ENCODE data around the gene PTPRG.

The PTPRG gene

DNA sequence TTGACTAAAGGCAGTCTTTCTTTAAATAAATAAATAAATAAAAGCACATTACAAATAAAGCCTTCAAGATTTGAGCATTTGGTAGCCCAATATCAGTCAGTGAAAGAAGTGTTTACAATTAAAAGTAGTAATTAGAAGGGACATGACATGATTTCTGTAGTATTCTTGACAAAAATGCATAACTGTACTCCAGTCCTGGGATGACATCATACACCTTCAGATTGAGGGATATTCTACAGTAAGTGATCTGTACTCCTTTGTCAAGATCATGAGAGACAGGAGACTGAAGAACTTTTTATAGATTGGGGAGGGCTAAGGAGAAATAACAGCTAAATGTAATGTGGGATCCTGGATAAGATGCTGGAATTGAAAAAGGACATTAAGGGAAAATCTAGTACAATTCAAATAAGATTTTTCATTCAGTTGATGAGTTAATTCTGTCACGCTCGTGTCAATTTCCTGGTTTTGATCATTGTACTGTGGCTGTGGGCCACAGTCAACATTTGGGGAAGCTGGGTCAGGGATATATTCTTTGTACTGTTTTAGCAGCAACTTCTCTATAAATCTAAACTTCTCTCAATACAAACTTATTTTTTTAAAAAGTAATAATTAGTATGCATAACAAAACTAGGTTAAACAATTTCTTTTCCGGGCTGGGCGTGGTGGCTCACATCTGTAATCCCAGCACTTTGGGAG is 314.8 kb downstream of the PTPRG start:
- Histone ChIP-seq H3F3A (ENCODE audit: control insufficient read depth, insufficient read depth) (no peaks in the 10 kb centered on the region), H3K9me2 (replicated peaks; ENCODE audit: control insufficient read depth, low read length) (no peaks in the 10 kb centered on the region), H3K36me3 (ENCODE audit: control insufficient read depth, low read length) (no peaks in the 10 kb centered on the region), H3K4me1 (ENCODE audit: control insufficient read depth, low read length) (peaks cover 14% of the 10 kb centered on the region), H3K4me2 (ENCODE audit: low read length) (no peak overlapping the region), H3K27ac (ENCODE audit: low read depth, low read length) (no peak overlapping the region), H4K20me1 (ENCODE audit: control insufficient read depth, insufficient read depth, low read depth, low read length) (no peaks in the 10 kb centered on the region), H3K79me2 (ENCODE audit: control insufficient read depth, low read length) (no peaks in the 10 kb centered on the region), H3K27me3 (ENCODE audit: control insufficient read depth, low read length) (no peaks in the 10 kb centered on the region), H3K4me3 (ENCODE audit: low read length) (no peak overlapping the region), H3K9me3 (ENCODE audit: control insufficient read depth, insufficient read depth, low read length) (no peaks in the 10 kb centered on the region)
- TF ChIP-seq, protein P1, sequence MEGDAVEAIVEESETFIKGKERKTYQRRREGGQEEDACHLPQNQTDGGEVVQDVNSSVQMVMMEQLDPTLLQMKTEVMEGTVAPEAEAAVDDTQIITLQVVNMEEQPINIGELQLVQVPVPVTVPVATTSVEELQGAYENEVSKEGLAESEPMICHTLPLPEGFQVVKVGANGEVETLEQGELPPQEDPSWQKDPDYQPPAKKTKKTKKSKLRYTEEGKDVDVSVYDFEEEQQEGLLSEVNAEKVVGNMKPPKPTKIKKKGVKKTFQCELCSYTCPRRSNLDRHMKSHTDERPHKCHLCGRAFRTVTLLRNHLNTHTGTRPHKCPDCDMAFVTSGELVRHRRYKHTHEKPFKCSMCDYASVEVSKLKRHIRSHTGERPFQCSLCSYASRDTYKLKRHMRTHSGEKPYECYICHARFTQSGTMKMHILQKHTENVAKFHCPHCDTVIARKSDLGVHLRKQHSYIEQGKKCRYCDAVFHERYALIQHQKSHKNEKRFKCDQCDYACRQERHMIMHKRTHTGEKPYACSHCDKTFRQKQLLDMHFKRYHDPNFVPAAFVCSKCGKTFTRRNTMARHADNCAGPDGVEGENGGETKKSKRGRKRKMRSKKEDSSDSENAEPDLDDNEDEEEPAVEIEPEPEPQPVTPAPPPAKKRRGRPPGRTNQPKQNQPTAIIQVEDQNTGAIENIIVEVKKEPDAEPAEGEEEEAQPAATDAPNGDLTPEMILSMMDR (IDR thresholded peaks at IDR 0.05; ENCODE audit: low read depth, low read length, poor library complexity, severe bottlenecking) = no peak
- TF ChIP-seq EZH2phosphoT487 (IDR thresholded peaks at IDR 0.05; ENCODE audit: borderline replicate concordance, low read length) = no peak

DNA sequence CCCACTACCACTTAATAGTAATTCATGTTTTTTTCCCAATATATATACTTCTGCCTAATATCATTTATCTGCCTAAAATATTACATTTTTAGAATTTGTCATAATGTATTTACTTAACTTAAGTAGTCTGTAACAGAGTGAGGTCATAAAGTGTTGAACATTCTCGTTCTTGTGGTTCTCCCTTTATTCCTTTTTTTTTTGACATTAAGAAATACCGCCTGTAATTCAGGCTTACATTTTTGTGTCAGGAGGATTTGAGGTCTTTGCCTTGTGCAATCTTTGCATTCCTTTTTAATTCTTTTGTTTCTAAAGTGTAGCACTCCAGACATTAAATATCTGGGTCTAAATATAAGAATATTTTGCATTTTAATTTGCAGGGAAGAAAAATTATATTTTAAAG is 315.4 kb downstream of the PTPRG start:
- Histone ChIP-seq H3F3A (ENCODE audit: control insufficient read depth, insufficient read depth) (no peaks in the 10 kb centered on the region), H3K27me3 (ENCODE audit: control insufficient read depth, low read length) (no peaks in the 10 kb centered on the region), H3K36me3 (ENCODE audit: control insufficient read depth, low read length) (no peaks in the 10 kb centered on the region), H3K4me2 (ENCODE audit: low read length) (no peak overlapping the region), H3K4me1 (ENCODE audit: control insufficient read depth, low read length) (peaks cover 21% of the 10 kb centered on the region), H3K9me3 (ENCODE audit: control insufficient read depth, insufficient read depth, low read length) (no peaks in the 10 kb centered on the region), H3K27ac (ENCODE audit: low read depth, low read length) (no peak overlapping the region), H3K79me2 (ENCODE audit: control insufficient read depth, low read length) (no peaks in the 10 kb centered on the region), H3K9me2 (replicated peaks; ENCODE audit: control insufficient read depth, low read length) (no peaks in the 10 kb centered on the region), H3K4me3 (ENCODE audit: low read length) (no peak overlapping the region), H4K20me1 (ENCODE audit: control insufficient read depth, insufficient read depth, low read depth, low read length) (no peaks in the 10 kb centered on the region)
- TF ChIP-seq, protein P1 (IDR thresholded peaks at IDR 0.05; ENCODE audit: low read depth, low read length, poor library complexity, severe bottlenecking) = no peak
- TF ChIP-seq EZH2phosphoT487 (IDR thresholded peaks at IDR 0.05; ENCODE audit: borderline replicate concordance, low read length) = no peak

DNA sequence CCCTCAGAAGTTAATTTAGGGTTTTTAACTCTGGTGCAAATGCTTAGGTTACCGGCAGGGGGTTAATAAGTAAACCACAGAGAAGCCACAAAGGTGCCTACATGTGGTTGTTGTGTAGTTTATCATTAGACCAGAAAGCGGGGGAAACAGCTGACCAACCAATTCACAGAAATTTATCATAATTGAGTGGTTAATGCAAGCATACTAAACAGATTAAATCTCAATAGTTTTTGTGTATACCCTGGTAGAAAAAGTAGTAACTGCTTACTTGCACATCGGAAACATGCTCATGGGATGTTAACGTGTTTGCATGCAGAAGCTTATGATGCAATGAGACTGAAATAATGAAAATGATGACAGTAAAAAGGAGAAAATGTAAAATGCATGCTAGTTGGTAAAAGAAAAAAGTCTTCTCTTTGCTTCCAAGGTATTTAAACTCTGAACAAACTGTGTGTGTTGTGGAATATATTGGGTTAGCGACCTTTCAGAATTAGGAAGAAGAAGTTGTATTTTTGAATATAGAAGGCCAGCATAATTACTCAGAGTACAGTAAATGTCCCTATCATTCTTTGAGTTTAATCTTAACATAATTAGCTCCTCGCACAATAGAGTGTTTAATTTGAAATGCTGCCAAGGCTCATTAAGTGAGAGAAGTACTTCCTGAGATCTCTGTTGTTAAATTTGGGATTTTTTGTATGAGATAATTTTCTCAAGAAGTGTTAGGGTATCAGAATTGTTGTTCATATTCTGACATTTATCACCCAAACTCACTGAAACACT is 316.2 kb downstream of the PTPRG start:
- 0 out of 2 replicates have a peak overlapping the region, but pooled peaks have one; percentile 18 for H3K4me2 ChIP-seq (ENCODE audit: low read length)

More for the DNA sequence above, 316.2 kb downstream of the PTPRG start:
- H3K36me3 ChIP-seq (ENCODE audit: control insufficient read depth, low read length) = no peaks in the 10 kb centered on the region
- no peaks in the 10 kb centered on the region for H3F3A ChIP-seq (ENCODE audit: control insufficient read depth, insufficient read depth)
- H3K9me2 ChIP-seq (replicated peaks; ENCODE audit: control insufficient read depth, low read length) = no peaks in the 10 kb centered on the region
- no peaks in the 10 kb centered on the region for H4K20me1 ChIP-seq (ENCODE audit: control insufficient read depth, insufficient read depth, low read depth, low read length)
- H3K27ac ChIP-seq (ENCODE audit: low read depth, low read length) = no peak overlapping the region
- H3K9me3 ChIP-seq (ENCODE audit: control insufficient read depth, insufficient read depth, low read length) = no peaks in the 10 kb centered on the region
- H3K4me3 ChIP-seq (ENCODE audit: low read length) = no peak overlapping the region
- H3K79me2 ChIP-seq (ENCODE audit: control insufficient read depth, low read length) = no peaks in the 10 kb centered on the region
- TF ChIP-seq EZH2phosphoT487 (IDR thresholded peaks at IDR 0.05; ENCODE audit: borderline replicate concordance, low read length) = no peak
- TF ChIP-seq, protein P1 (IDR thresholded peaks at IDR 0.05; ENCODE audit: low read depth, low read length, poor library complexity, severe bottlenecking) = peak; percentile 44
- no peaks in the 10 kb centered on the region for H3K27me3 ChIP-seq (ENCODE audit: control insufficient read depth, low read length)
- peaks cover 23% of the 10 kb centered on the region for H3K4me1 ChIP-seq (ENCODE audit: control insufficient read depth, low read length)

All from DOHH2 (cell line).